SU-DHL-6 (cell line): ENCODE data around the gene SPOCK1.

Source experiments
- H2AFZ ChIP-seq: fragments of 200-600 bp; sonication (generic); 2 replicates; pipeline ENCODE4 v1.6.1; 2014; ENCODE audit warnings: low read depth, mild to moderate bottlenecking, moderate library complexity, mixed read lengths, antibody characterized with exemption, low read length; ENCODE audit not compliant: severe bottlenecking
- H3F3A ChIP-seq: fragments of 200-600 bp; shearing (Covaris generic); 2 replicates; pipeline ENCODE4 v1.6.0; 2016; ENCODE audit warnings: antibody characterized with exemption, mild to moderate bottlenecking; ENCODE audit not compliant: insufficient read depth
- H3K27ac ChIP-seq: fragments of 200-600 bp; sonication (generic); 2 replicates; pipeline ENCODE4 v1.5.1; 2016; ENCODE audit warnings: low read depth, mild to moderate bottlenecking, low read length, moderate library complexity, mixed read lengths
- H3K27me3 ChIP-seq: fragments of 200-600 bp; sonication (generic), shearing (Covaris generic); 2 replicates; pipeline ENCODE4 v1.6.0; 2014; ENCODE audit warnings: mild to moderate bottlenecking, low read length
- H3K36me3 ChIP-seq: fragments of 200-600 bp; sonication (generic); 2 replicates; pipeline ENCODE4 v1.6.1; 2014; ENCODE audit warnings: mild to moderate bottlenecking, low read length, mixed read lengths
- H3K4me2 ChIP-seq: fragments of 300-600, 200-600 bp; shearing (Covaris generic), sonication (generic); 2 replicates; pipeline ENCODE4 v1.6.0; 2014; ENCODE audit warnings: low read length, low read depth, mild to moderate bottlenecking; ENCODE audit not compliant: poor library complexity, severe bottlenecking
- H3K4me3 ChIP-seq: fragments of 200-600 bp; sonication (generic); 2 replicates; pipeline ENCODE4 v1.5.1; 2014; ENCODE audit warnings: antibody characterized with exemption, low read length, mild to moderate bottlenecking, mixed read lengths; ENCODE audit not compliant: insufficient read depth, poor library complexity, severe bottlenecking
- H3K79me2 ChIP-seq: fragments of 200-600 bp; sonication (generic); 2 replicates; pipeline ENCODE4 v1.6.1; 2014; ENCODE audit warnings: mild to moderate bottlenecking, low read length, moderate library complexity; ENCODE audit not compliant: insufficient read depth
- H3K9ac ChIP-seq: fragments of 200-600 bp; sonication (generic); 2 replicates; pipeline ENCODE4 v1.7.0; 2014; ENCODE audit warnings: mild to moderate bottlenecking, low read length
- H3K9me2 ChIP-seq: fragments of 200-600 bp; sonication (generic); replicated peaks from 2 replicates; pipeline ENCODE4 v1.6.1; 2014; ENCODE audit warnings: low read length; ENCODE audit not compliant: insufficient read depth
- H3K9me3 ChIP-seq: fragments of 200-600 bp; sonication (generic); 2 replicates; pipeline ENCODE4 v1.6.1; 2014; ENCODE audit warnings: low read length, mixed read lengths; ENCODE audit not compliant: insufficient read depth
- H4K20me1 ChIP-seq: fragments of 200-600 bp; sonication (generic); 2 replicates; pipeline ENCODE4 v1.6.1; 2014; ENCODE audit warnings: low read depth, mild to moderate bottlenecking, antibody characterized with exemption, low read length, moderate library complexity, mixed read lengths
- CTCF ChIP-seq: fragments of 200-600 bp; sonication (generic); IDR thresholded peaks from one replicate; pipeline ENCODE4 v1.5.1; 2017; ENCODE audit warnings: antibody characterized with exemption, mild to moderate bottlenecking, low read length, moderate library complexity; ENCODE audit not compliant: insufficient read depth, poor library complexity, severe bottlenecking
- EZH2phosphoT487 ChIP-seq: fragments of 200-600 bp; sonication (generic), shearing (Covaris generic); conservative IDR thresholded peaks from 2 replicates; pipeline ENCODE4 v1.6.1; 2018; ENCODE audit warnings: mild to moderate bottlenecking, antibody characterized with exemption, low read length, moderate library complexity, mixed read lengths

The SPOCK1 gene

GRCh38 chr5:137357436-137357835, 141.7 kb downstream of the SPOCK1 start:
- Histone ChIP-seq H3K36me3 (no peaks in the 10 kb centered on the region), H3K27me3 (no peaks in the 10 kb centered on the region; the same call in 1 of the 2 replicates), H3K9me2 (no peaks in the 10 kb centered on the region), H3K27ac (no peak overlapping the region), H3K9me3 (no peaks in the 10 kb centered on the region), H4K20me1 (no peaks in the 10 kb centered on the region), H3K9ac (no peak overlapping the region), H3K4me2 (no peak overlapping the region), H2AFZ (no peak overlapping the region), H3K79me2 (no peaks in the 10 kb centered on the region), H3K4me3 (no peak overlapping the region), H3F3A (no peaks in the 10 kb centered on the region)
- no peak for TF ChIP-seq EZH2phosphoT487
- no peak for TF ChIP-seq CTCF

GRCh38 chr5:137356127-137356526, 143.0 kb downstream of the SPOCK1 start:
- Histone ChIP-seq H3K9me2 (no peaks in the 10 kb centered on the region), H3K27me3 (no peaks in the 10 kb centered on the region; the same call in 1 of the 2 replicates), H3K79me2 (no peaks in the 10 kb centered on the region), H2AFZ (no peak overlapping the region), H3K36me3 (no peaks in the 10 kb centered on the region), H3K4me2 (no peak overlapping the region), H3K4me3 (no peak overlapping the region), H3K27ac (no peak overlapping the region), H4K20me1 (no peaks in the 10 kb centered on the region), H3K9me3 (no peaks in the 10 kb centered on the region), H3K9ac (no peak overlapping the region), H3F3A (no peaks in the 10 kb centered on the region)
- TF ChIP-seq CTCF, result no peak
- TF ChIP-seq EZH2phosphoT487, result no peak

GRCh38 chr5:137355708-137356107, 143.4 kb downstream of the SPOCK1 start:
- Histone ChIP-seq H4K20me1 (no peaks in the 10 kb centered on the region), H3K4me2 (no peak overlapping the region), H2AFZ (no peak overlapping the region), H3K9me2 (no peaks in the 10 kb centered on the region), H3K79me2 (no peaks in the 10 kb centered on the region), H3K36me3 (no peaks in the 10 kb centered on the region), H3K9ac (no peak overlapping the region), H3K9me3 (no peaks in the 10 kb centered on the region), H3K27ac (no peak overlapping the region), H3K4me3 (no peak overlapping the region), H3F3A (no peaks in the 10 kb centered on the region), H3K27me3 (no peaks in the 10 kb centered on the region; the same call in 1 of the 2 replicates)
- TF ChIP-seq EZH2phosphoT487 (no peak), CTCF (no peak)
